SU-DHL-6 (cell line): ENCODE measurements around the gene CARMIL1.

ENCODE experiments used
- CTCF ChIP-seq: fragments of 200-600 bp; sonication (generic); IDR thresholded peaks from one replicate; pipeline ENCODE4 v1.5.1; 2017; ENCODE audit warnings: antibody characterized with exemption, mild to moderate bottlenecking, low read length, moderate library complexity; ENCODE audit not compliant: insufficient read depth, poor library complexity, severe bottlenecking
- EZH2phosphoT487 ChIP-seq: fragments of 200-600 bp; sonication (generic), shearing (Covaris generic); conservative IDR thresholded peaks from 2 replicates; pipeline ENCODE4 v1.6.1; 2018; ENCODE audit warnings: mild to moderate bottlenecking, antibody characterized with exemption, low read length, moderate library complexity, mixed read lengths

- TF ChIP-seq CTCF: no peak
- TF ChIP-seq EZH2phosphoT487: no peak
These were observed 245.9 kb downstream of the CARMIL1 start for GRCh38 chr6:25525078-25525477.
